Breast epithelium (tissue), 4 donors: Measurements from ENCODE around the gene TOP3A. TPM values are rescaled to one million over a fixed set of nuclear protein-coding genes. Genes with fewer than 3 reads are reported as not detected.
A peak's percentile ranks its signal among the peaks of the same experiment; 100 is the strongest.

Experiments used
- DNase-seq, 2 donors: peaks; one replicate each; pipeline ENCODE4 v3.0.0-alpha.2; 2019; ENCODE audit warnings: low spot score in 2 of 2
- H3K27ac ChIP-seq, 2 donors: fragments of 200-600 bp; sonication (generic) in 1 of 2; one replicate each; pipeline ENCODE4 v1.5.1; 2016 to 2019; ENCODE audit warnings: mild to moderate bottlenecking in 1 of 2
- H3K27me3 ChIP-seq, 2 donors: fragments of 200-600 bp; sonication (generic) in 1 of 2; one replicate each; pipeline versions ENCODE4 v1.5.1 to v1.6.0; 2017 to 2019; ENCODE audit warnings: control low read depth in 1 of 2, mild to moderate bottlenecking in 1 of 2
- H3K36me3 ChIP-seq: fragments of 200-600 bp; one replicate; pipeline ENCODE4 v1.5.1; 2019
- H3K4me1 ChIP-seq, 2 donors: fragments of 200-600 bp; sonication (generic); one replicate each; pipeline ENCODE4 v1.5.1; 2016 to 2019; ENCODE audit warnings: control low read depth in 1 of 2
- H3K4me3 ChIP-seq, 3 donors: fragments of 200-600 bp; sonication (generic); 1 replicate in 2 of 3; 2 replicates in 1 of 3; pipeline ENCODE4 v1.5.1; 2016 to 2019; ENCODE audit warnings: mild to moderate bottlenecking in 3 of 3, moderate library complexity in 2 of 3
- H3K9me3 ChIP-seq, 2 donors: fragments of 200-600 bp; sonication (generic) in 1 of 2; one replicate each; pipeline ENCODE4 v1.5.1; 2016 to 2019; ENCODE audit warnings: control low read depth in 1 of 2
- CTCF ChIP-seq, 3 donors: fragments of 450-650 bp; IDR thresholded peaks; one replicate each; pipeline ENCODE4 v1.5.1; 2016 to 2017; ENCODE audit warnings: antibody characterized with exemption in 3 of 3, mild to moderate bottlenecking in 3 of 3, moderate library complexity in 3 of 3
- POLR2A ChIP-seq: fragments of 450-650 bp; IDR thresholded peaks from one replicate; pipeline ENCODE4 v1.6.1; 2016; ENCODE audit warnings: antibody characterized with exemption, mild to moderate bottlenecking, moderate library complexity
- POLR2AphosphoS5 ChIP-seq, 3 donors: sonication (generic); formaldehyde crosslinking; IDR thresholded peaks; one replicate each; pipeline ENCODE4 v1.6.1; 2017; ENCODE audit warnings: antibody characterized with exemption in 3 of 3
- intact Hi-C: fragments of 100-400 bp; cut with DNase I; formaldehyde crosslinking; loops from one replicate; pipeline ENCODE4 v1.15.1; 2023; ENCODE audit warnings: low total_unique reads
- total RNA-seq, 3 donors: library from RNA; depleted of rRNA; stranded (reverse); fragments of >200 nt; gene quantifications; one replicate each; pipeline ENCODE4 v1.1.0, GENCODE V29; 2016

Gene TOP3A
- total RNA-seq, 3 donors from 2014 or later = 25.9 to 46.5 (median 30.1) TPM

- Histone ChIP-seq H3K4me3 (no peak overlapping the region), H3K27ac (no peak overlapping the region), H3K9me3 (no peaks in the 10 kb centered on the region), H3K36me3 (no peaks in the 10 kb centered on the region), H3K27me3 (no peaks in the 10 kb centered on the region), H3K4me1 (peaks cover 0 to 6% of the 10 kb centered on the region in 2 donors)
- TF ChIP-seq POLR2A (no peak), CTCF (IDR thresholded peaks at IDR 0.05) (no peak), POLR2AphosphoS5 (IDR thresholded peaks at IDR 0.05) (no peak)
- no peak for DNase-seq
- intact Hi-C loops = no loop called here
These were observed 78.3 kb downstream of the TOP3A start for GRCh38 chr17:18236494-18236893.

- Histone ChIP-seq H3K4me1 (peaks cover 0 to 6% of the 10 kb centered on the region in 2 donors), H3K36me3 (no peaks in the 10 kb centered on the region), H3K27me3 (no peaks in the 10 kb centered on the region), H3K9me3 (no peaks in the 10 kb centered on the region), H3K27ac (peak overlapping the region; percentile 83 to 89), H3K4me3 (no peak overlapping the region)
- TF ChIP-seq CTCF (IDR thresholded peaks at IDR 0.05) (no peak), POLR2AphosphoS5 (IDR thresholded peaks at IDR 0.05) (no peak), POLR2A (no peak)
- DNase-seq = peak in 1 of 2 donors; percentile 61
- intact Hi-C loops = no loop called here
These were observed 79.0 kb downstream of the TOP3A start for GRCh38 chr17:18235743-18236256.

GRCh38 chr17:18234853-18235380 is 79.9 kb downstream of the TOP3A start:
- intact Hi-C loops = no loop called here
- Histone ChIP-seq H3K9me3 (no peaks in the 10 kb centered on the region), H3K4me1 (peaks cover 0 to 6% of the 10 kb centered on the region in 2 donors), H3K27me3 (no peaks in the 10 kb centered on the region), H3K36me3 (no peaks in the 10 kb centered on the region), H3K27ac (peak overlapping the region; percentile 83 to 89), H3K4me3 (no peak overlapping the region)
- no peak for DNase-seq
- TF ChIP-seq POLR2A = no peak
- TF ChIP-seq CTCF (IDR thresholded peaks at IDR 0.05) = no peak
- TF ChIP-seq POLR2AphosphoS5 (IDR thresholded peaks at IDR 0.05) = no peak

- H3K36me3 ChIP-seq = no peaks in the 10 kb centered on the region
- TF ChIP-seq POLR2A (no peak), POLR2AphosphoS5 (IDR thresholded peaks at IDR 0.05) (no peak), CTCF (IDR thresholded peaks at IDR 0.05) (no peak)
- no peaks in the 10 kb centered on the region for H3K27me3 ChIP-seq
- intact Hi-C loops = no loop called here
- no peak overlapping the region for H3K4me3 ChIP-seq
- no peaks in the 10 kb centered on the region for H3K9me3 ChIP-seq
- H3K27ac ChIP-seq = no peak overlapping the region
- H3K4me1 ChIP-seq = peaks cover 0 to 6% of the 10 kb centered on the region in 2 donors
- no peak for DNase-seq
These were observed 80.8 kb downstream of the TOP3A start for GRCh38 chr17:18233803-18234518.

- no peaks in the 10 kb centered on the region for H3K36me3 ChIP-seq
- DNase-seq = no peak
- TF ChIP-seq POLR2A (no peak), CTCF (IDR thresholded peaks at IDR 0.05) (no peak), POLR2AphosphoS5 (IDR thresholded peaks at IDR 0.05) (no peak)
- no peak overlapping the region for H3K4me3 ChIP-seq
- H3K9me3 ChIP-seq = no peaks in the 10 kb centered on the region
- peaks cover 2 to 6% of the 10 kb centered on the region in 2 donors for H3K4me1 ChIP-seq
- intact Hi-C loops = no loop called here
- no peak overlapping the region for H3K27ac ChIP-seq
- H3K27me3 ChIP-seq = no peaks in the 10 kb centered on the region
These were observed 83.6 kb downstream of the TOP3A start for GRCh38 chr17:18231164-18231563.
